SU-DHL-6 (cell line): Measurements from ENCODE around the gene KCP.
"Not testable (repeated sequence)": the region's sequence is repeated elsewhere in the genome, so short reads cannot be mapped to it uniquely, and the experiment has no call there.

ENCODE experiments used
- EZH2phosphoT487 ChIP-seq: fragments of 200-600 bp; sonication (generic), shearing (Covaris generic); conservative IDR thresholded peaks from 2 replicates; pipeline ENCODE4 v1.6.1; 2018; ENCODE audit warnings: mild to moderate bottlenecking, antibody characterized with exemption, low read length, moderate library complexity, mixed read lengths
- TF ChIP-seq, protein P1 (sequence below): fragments of 200-600 bp; sonication (generic); IDR thresholded peaks from one replicate; pipeline ENCODE4 v1.5.1; 2017; ENCODE audit warnings: antibody characterized with exemption, mild to moderate bottlenecking, low read length, moderate library complexity; ENCODE audit not compliant: insufficient read depth, poor library complexity, severe bottlenecking

DNA sequence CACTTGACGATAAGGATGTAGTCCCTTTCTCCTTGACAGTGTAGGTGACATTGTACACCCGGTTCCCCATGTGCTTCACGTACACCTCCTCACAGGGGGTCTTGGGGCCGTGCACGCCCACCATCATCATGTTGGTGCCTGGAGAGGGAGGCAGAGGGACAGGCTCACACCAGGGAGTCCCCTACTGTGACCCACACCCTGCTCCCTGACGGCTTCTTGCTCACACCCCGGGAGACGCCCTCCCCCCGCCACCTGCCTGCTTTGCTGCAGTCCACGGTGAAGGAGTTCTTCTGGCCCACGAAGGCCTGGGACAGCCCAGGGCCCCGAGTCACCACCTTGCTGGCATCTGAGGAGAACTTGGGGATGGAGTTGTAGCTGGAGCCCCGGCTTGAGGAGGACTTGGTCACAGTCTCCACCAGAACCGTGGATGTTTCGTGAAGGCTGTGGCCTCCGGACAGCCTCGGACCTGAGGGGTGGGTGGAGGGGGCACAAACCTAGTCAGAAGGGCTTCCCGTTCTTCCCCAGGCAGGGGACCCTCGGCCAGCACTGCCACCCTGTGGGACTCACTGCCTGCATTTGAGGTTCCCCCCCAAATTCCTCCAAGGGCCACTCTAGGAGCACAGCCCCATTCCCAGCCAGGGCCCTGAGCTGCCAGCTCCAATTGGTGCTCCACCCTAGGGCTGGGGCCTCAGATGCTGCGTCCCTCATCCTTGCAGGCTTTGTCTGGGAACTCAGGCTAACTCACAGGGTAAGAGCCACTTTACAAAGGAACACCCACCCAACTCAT is 2.4 kb upstream of the KCP start:
- TF ChIP-seq, protein P1, sequence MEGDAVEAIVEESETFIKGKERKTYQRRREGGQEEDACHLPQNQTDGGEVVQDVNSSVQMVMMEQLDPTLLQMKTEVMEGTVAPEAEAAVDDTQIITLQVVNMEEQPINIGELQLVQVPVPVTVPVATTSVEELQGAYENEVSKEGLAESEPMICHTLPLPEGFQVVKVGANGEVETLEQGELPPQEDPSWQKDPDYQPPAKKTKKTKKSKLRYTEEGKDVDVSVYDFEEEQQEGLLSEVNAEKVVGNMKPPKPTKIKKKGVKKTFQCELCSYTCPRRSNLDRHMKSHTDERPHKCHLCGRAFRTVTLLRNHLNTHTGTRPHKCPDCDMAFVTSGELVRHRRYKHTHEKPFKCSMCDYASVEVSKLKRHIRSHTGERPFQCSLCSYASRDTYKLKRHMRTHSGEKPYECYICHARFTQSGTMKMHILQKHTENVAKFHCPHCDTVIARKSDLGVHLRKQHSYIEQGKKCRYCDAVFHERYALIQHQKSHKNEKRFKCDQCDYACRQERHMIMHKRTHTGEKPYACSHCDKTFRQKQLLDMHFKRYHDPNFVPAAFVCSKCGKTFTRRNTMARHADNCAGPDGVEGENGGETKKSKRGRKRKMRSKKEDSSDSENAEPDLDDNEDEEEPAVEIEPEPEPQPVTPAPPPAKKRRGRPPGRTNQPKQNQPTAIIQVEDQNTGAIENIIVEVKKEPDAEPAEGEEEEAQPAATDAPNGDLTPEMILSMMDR, result not testable (repeated sequence)
- TF ChIP-seq EZH2phosphoT487, result not testable (repeated sequence)
